Stimulated activated CD8-positive, alpha-beta memory T cell treated with anti-CD3 and anti-CD28 coated beads, Interleukin-12 subunit alpha, Interleukin-12 subunit beta, amount 100 ng/mL, for 4 hours (primary cell): Measurements from ENCODE around the gene RNF145.
"Not testable (repeated sequence)": the region's sequence is repeated elsewhere in the genome, so short reads cannot be mapped to it uniquely, and the experiment has no call there.

Source experiments
- DNase-seq: peaks from one replicate; pipeline ENCODE4 v3.0.0-alpha.2; 2020; ENCODE audit warnings: low read depth

RNF145 gene

GRCh38 chr5:159156426-159157238 is 52.7 kb downstream of the RNF145 start:
- DNase-seq, result no peak

DNA sequence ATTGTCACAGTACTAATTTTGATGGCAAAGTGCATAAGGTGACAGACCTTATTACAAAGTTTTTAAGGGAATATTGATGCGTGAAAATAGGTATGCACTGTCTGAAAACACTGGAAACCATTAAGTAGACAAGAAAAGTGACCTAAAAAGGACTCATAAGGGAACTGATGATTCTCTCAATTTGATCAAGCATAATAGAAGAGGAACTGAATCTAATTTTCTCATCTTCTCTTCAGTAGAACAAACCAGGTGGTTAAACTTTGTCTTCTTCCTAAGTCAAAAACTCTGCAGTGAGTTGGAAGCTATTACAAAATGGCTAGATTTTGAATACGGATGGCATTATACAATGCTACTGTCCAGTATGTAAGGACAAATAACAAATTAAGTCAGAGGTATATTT is 53.4 kb downstream of the RNF145 start:
- DNase-seq, result no peak

- no peak for DNase-seq
These were observed 56.5 kb downstream of the RNF145 start for GRCh38 chr5:159152876-159153275.

DNA sequence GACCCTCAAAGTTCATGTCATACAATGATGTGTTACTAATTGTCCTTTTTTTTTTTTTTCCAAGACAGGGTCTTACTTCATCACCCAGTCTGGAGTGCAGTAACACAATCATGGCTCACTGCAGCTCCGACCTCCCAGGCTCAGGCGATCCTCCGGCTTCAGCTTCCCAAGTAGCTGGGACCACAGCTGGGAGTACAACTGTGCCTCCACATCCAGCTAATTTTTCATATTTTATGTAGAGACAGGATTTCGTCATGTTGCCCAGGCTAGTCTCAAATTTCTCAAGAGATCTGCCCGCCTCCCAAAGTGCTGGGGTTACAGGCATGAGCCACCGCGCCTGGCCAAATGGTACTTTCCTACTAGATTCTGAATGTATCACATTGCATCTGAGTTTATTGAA is 60.3 kb downstream of the RNF145 start:
- DNase-seq, result no peak

GRCh38 chr5:159147976-159148375 is 61.4 kb downstream of the RNF145 start:
- DNase-seq, result no peak

DNA sequence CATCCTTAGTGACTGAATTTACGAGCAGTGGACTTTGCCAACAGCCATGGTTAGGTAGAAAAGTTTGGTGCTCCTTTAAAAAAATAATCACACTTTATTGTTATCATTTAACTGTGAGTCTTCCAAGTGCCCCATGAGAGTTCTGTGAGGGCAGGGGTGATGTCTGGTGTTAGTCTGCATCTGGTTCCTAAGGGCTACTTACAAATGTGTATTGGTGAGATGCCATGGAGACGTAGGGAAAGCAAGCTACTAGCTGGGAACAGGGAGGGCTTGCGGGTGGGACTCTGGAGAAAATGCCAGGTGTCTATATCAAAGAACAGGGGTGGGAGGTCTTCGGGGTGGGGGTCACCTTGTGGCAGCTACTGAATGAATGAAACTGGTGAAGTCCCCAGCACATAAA is 62.5 kb downstream of the RNF145 start:
- no peak for DNase-seq

DNA sequence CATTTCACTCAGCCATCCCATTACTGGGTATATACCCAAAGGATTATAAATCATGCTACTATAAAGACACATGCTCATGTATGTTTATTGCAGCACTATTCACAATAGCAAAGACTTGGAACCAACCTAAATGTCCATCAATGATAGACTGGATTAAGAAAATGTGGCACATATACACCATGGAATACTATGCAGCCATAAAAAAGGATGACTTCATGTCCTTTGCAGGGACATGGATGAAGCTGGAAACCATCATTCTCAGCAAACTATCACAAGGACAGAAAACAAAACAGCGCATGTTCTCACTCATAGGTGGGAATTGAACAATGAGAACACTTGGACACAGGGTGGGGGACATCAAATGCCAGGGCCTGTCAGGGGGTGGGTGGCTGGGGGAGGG is 64.2 kb downstream of the RNF145 start:
- DNase-seq, result not testable (repeated sequence)

DNA sequence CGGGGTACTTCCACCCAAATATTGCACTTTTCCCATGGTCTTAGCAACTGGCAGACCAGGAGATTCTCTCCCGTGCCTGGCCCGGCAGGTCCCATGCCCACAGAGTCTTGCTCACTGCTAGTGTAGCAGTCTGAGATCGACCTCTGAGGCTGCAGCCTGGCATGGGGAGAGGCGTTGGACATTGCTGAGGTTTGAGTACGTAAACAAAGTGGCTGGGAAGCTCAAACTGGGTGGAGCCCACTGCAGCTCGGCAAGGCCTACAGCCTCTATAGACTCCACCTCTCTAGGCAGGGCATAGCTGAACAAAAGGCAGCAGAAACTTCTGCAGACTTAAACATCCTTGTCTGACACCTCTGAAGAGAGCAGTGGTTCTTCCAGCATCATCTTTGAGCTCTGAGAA is 69.6 kb downstream of the RNF145 start:
- DNase-seq, result no peak

DNA sequence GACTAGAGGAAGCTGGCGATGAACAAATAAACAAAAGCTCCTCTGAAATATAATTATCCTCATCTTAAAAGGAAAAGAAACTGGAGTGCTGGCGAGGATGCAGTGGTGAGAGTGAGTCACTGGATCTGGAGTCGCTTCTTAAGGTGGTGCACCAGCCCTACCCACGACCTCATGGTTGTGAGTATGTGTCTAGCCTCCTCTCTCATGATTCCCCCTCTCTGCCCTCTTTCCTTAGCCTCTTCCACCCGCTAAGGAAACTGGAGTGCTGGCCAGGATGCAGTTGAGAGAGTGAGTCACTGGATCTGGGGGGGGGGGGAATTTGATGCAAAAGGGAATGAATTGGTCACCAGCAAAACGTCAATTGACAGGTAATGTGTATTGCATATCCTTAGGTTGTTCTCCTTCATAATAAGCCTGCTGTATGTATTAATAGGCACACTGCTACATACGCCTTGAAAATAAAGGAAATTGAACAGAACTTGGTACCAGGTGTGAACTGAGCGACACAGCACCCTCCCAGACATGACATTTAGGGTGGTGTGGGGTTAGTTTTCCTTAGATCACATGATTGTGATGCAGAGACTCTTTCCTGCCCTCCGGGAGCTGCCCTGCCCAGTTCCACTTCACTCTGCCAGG is 73.3 kb downstream of the RNF145 start:
- DNase-seq, result no peak

GRCh38 chr5:159133041-159133741 is 76.2 kb downstream of the RNF145 start:
- no peak for DNase-seq

GRCh38 chr5:159132429-159133040 is 76.8 kb downstream of the RNF145 start:
- DNase-seq, result no peak

- no peak for DNase-seq
These were observed 77.4 kb downstream of the RNF145 start for GRCh38 chr5:159131951-159132350.

- no peak for DNase-seq
These were observed 78.5 kb downstream of the RNF145 start for GRCh38 chr5:159130871-159131270.

- no peak for DNase-seq
These were observed 81.2 kb downstream of the RNF145 start for GRCh38 chr5:159128070-159128541.

- DNase-seq, result no peak
These were observed 85.7 kb downstream of the RNF145 start for GRCh38 chr5:159123700-159124099.

DNA sequence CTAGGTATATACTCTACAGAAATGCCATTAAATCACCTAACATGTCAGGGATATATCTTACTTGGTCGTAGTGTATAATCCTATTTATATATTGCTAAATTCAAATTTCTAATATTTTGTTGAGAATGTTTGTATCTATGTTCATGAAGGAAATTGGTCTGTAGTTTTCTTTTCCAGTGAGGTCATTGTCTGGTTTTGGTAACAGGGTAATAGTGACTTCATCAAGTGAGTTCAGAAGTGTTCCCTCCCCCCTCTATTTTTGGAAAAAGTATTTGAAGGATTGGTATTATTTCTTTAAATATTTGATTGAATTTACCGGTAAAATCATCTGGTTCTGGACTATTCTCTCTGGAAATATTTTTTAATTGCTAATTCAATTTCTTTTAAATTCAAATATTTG is 86.2 kb downstream of the RNF145 start:
- no peak for DNase-seq

DNA sequence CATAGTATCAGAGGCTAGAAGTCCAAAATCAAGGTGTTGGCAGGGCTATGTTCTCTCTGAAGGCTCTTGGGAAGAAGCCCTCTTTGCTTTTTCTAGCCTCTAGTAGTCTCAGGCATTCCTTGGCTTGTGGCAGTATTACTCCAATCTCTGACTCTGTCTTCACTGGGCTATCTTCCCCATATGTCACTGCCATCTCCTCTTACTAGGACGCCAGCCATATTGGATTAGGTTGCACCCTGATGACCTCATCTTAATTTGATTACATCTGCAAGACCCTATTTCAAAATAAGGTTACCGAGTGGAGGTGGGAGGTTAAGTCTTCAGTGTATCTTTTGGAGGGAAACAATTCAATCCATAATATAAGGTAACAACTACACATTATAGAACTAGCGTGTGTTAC is 88.3 kb downstream of the RNF145 start:
- no peak for DNase-seq

DNA sequence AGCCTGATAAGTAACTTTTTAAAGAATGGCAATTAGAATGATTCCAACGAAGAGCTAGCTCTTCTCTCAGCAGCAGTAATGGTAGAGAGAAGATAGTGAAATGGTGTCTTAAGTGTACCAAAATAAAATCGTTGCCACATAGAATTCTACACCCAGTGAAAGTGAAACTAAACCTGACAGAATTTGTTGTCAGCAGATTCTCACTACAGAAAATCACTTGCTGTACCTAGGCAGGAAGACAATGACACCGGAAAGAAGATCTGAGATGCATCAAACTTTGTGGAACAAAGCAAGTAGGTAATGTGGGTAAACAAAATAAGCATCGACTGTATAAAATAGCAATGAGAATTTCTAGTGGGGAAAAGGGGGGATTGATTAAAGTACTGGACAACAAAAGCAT is 88.9 kb downstream of the RNF145 start:
- DNase-seq, result no peak

DNA sequence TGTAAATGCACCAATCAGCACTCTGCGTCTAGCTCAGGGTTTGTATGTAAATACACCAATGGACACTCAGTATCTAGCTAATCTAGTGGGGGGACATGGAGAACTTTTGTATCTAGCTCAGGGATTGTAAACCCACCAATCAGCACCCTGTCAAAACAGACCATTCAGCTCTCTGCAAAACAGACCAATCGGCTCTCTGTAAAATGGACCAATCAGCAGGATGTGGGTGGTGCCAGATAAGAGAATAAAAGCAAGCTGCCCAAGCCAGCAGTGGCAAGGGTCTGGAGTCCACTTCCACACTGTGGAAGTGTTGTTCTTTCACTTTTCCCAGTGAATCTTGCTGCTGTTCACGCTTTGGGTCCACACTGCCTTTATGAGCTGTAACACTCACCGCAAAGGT is 89.5 kb downstream of the RNF145 start:
- not testable (repeated sequence) for DNase-seq

- not testable (repeated sequence) for DNase-seq
These were observed 90.2 kb downstream of the RNF145 start for GRCh38 chr5:159118958-159119659.

GRCh38 chr5:159113405-159113804 is 95.9 kb downstream of the RNF145 start:
- DNase-seq, result no peak

DNA sequence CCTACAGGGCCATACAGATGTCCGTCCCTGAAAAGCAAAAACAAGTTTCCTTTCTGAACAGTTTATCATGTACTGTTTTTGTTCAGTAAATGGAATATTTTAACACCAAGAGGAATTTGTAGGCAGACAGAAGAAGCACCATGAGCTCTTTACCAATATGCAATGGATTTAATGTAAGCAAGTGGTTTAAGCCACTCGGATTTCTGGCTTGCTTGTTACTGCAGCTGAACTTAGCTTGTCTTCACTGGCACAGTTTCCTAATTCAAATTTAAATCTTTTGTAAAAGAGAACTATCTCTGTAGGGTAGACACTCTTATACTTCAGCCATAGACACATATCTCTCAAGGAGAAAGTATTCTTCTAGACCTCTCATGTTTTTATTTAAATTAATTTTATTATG is 96.9 kb downstream of the RNF145 start:
- no peak for DNase-seq
